NT2/D1 (cell line): ENCODE measurements around the gene FCRL3.

Experiments
- DNase-seq: peaks from one replicate; pipeline ENCODE4 v3.0.0-alpha.2; 2011; ENCODE audit warnings: low read depth, low spot score
- H3K27me3 ChIP-seq: 2 replicates; pipeline ENCODE4 v1.6.0; 2011; ENCODE audit warnings: mild to moderate bottlenecking; ENCODE audit not compliant: insufficient read length, insufficient read depth
- H3K36me3 ChIP-seq: 2 replicates; pipeline ENCODE4 v1.6.1; 2011; ENCODE audit warnings: mild to moderate bottlenecking, low read length, mixed read lengths; ENCODE audit not compliant: insufficient read depth, insufficient read length
- H3K4me1 ChIP-seq: 2 replicates; pipeline ENCODE4 v1.5.1; 2011; ENCODE audit not compliant: insufficient read depth, insufficient read length
- H3K4me3 ChIP-seq: 2 replicates; pipeline ENCODE4 v1.5.1; 2011; ENCODE audit warnings: low read depth; ENCODE audit not compliant: insufficient read length
- H3K9ac ChIP-seq: 2 replicates; pipeline ENCODE4 v1.6.0; 2011; ENCODE audit warnings: low read depth; ENCODE audit not compliant: insufficient read length
- H3K9me3 ChIP-seq: 2 replicates; pipeline ENCODE4 v1.5.1; 2011; ENCODE audit warnings: mild to moderate bottlenecking, low read length; ENCODE audit not compliant: insufficient read depth
- SUZ12 ChIP-seq: IDR thresholded peaks from 2 replicates; pipeline ENCODE4 v1.6.1; 2011; ENCODE audit not compliant: insufficient read length, insufficient read depth; ENCODE audit errors: extremely low read depth
- YY1 ChIP-seq: IDR thresholded peaks from 2 replicates; pipeline ENCODE4 v1.6.1; 2011; ENCODE audit not compliant: insufficient read length, insufficient read depth
- ZNF274 ChIP-seq: IDR thresholded peaks from 2 replicates; pipeline ENCODE4 v1.6.1; 2011; ENCODE audit warnings: mild to moderate bottlenecking, low read depth, low read length

The FCRL3 gene

GRCh38 chr1:157646144-157646543 lies 54.4 kb downstream of the FCRL3 start:
- no peak for DNase-seq

GRCh38 chr1:157641177-157641576 lies 59.4 kb downstream of the FCRL3 start:
- Histone ChIP-seq H3K4me1 (peaks cover 8% of the 10 kb centered on the region), H3K9ac (no peak overlapping the region), H3K36me3 (no peaks in the 10 kb centered on the region), H3K27me3 (no peaks in the 10 kb centered on the region), H3K4me3 (no peak overlapping the region), H3K9me3 (no peaks in the 10 kb centered on the region)
- peak; percentile 25 for DNase-seq
- TF ChIP-seq SUZ12 = no peak
- no peak for TF ChIP-seq YY1
- no peak for TF ChIP-seq ZNF274

More at GRCh38 chr1:157646144-157646543, 54.4 kb downstream of the FCRL3 start:
- H3K36me3 ChIP-seq = no peaks in the 10 kb centered on the region
- H3K9me3 ChIP-seq = no peaks in the 10 kb centered on the region
- peaks cover under 1% of the 10 kb centered on the region for H3K4me1 ChIP-seq
- no peak for TF ChIP-seq YY1
- TF ChIP-seq SUZ12 = no peak
- no peak for TF ChIP-seq ZNF274
- no peak overlapping the region for H3K4me3 ChIP-seq
- H3K27me3 ChIP-seq = no peaks in the 10 kb centered on the region
- H3K9ac ChIP-seq = no peak overlapping the region

GRCh38 chr1:157639800-157640199 lies 60.8 kb downstream of the FCRL3 start:
- Histone ChIP-seq H3K27me3 (no peaks in the 10 kb centered on the region), H3K9ac (no peak overlapping the region), H3K9me3 (no peaks in the 10 kb centered on the region), H3K4me1 (peaks cover 8% of the 10 kb centered on the region), H3K36me3 (no peaks in the 10 kb centered on the region), H3K4me3 (no peak overlapping the region)
- TF ChIP-seq ZNF274 (no peak), SUZ12 (no peak), YY1 (no peak)
- no peak for DNase-seq

GRCh38 chr1:157628773-157629172 lies 71.8 kb downstream of the FCRL3 start:
- TF ChIP-seq YY1 = no peak
- DNase-seq = no peak
- no peak overlapping the region for H3K9ac ChIP-seq
- no peaks in the 10 kb centered on the region for H3K9me3 ChIP-seq
- H3K36me3 ChIP-seq = no peaks in the 10 kb centered on the region
- no peak overlapping the region for H3K4me3 ChIP-seq
- no peaks in the 10 kb centered on the region for H3K27me3 ChIP-seq
- H3K4me1 ChIP-seq = no peaks in the 10 kb centered on the region
